A172 (cell line): Measurements from ENCODE around the gene KRTAP10-10. TPM values are rescaled to one million over a fixed set of nuclear protein-coding genes. Genes with fewer than 3 reads are reported as not detected.
"Not testable (repeated sequence)": the region's sequence is repeated elsewhere in the genome, so short reads cannot be mapped to it uniquely, and the experiment has no call there.

Experiments
- DNase-seq: peaks from one replicate; pipeline ENCODE4 v3.0.0-alpha.2; 2015; ENCODE audit warnings: low spot score
- total RNA-seq: library from RNA; depleted of rRNA; stranded (reverse); fragments of >200 nt; shearing (Covaris generic); gene quantifications from 2 replicates; pipeline ENCODE4 v1.2.3, GENCODE V29; 2014; rRNA removed

The KRTAP10-10 gene
- total RNA-seq, 1 experiment from 2014 or later = not detected

GRCh38 chr21:44681861-44682579 is 44.9 kb downstream of the KRTAP10-10 start, which contains the start of gene KRTAP12-1:
TSS of gene KRTAP12-1 (minus strand) at chr21:44682163. CDS start at chr21:44682123, 40 bp downstream.
- DNase-seq = no peak

GRCh38 chr21:44682580-44683151 is 45.5 kb downstream of the KRTAP10-10 start:
- DNase-seq = no peak

- no peak for DNase-seq
Observed at GRCh38 chr21:44684077-44684476, 46.9 kb downstream of the KRTAP10-10 start.

- no peak for DNase-seq
Observed at GRCh38 chr21:44684483-44684882, 47.3 kb downstream of the KRTAP10-10 start.

GRCh38 chr21:44685050-44685449 is 47.9 kb downstream of the KRTAP10-10 start:
- not testable (repeated sequence) for DNase-seq

- no peak for DNase-seq
Observed at GRCh38 chr21:44686000-44686781, 49.0 kb downstream of the KRTAP10-10 start.

GRCh38 chr21:44686843-44687561 is 49.8 kb downstream of the KRTAP10-10 start:
- no peak for DNase-seq

- DNase-seq = no peak
Observed at GRCh38 chr21:44687671-44688070, 50.5 kb downstream of the KRTAP10-10 start.

Other genes starting within 250 kb of the KRTAP10-10 start
- 0.50 and 1.5 TPM in 2 replicates for gene LRRC3, start 181.8 kb upstream of the KRTAP10-10 start, total RNA-seq
- not detected in 2 replicates for gene KRTAP10-1, start 97.2 kb upstream of the KRTAP10-10 start, total RNA-seq
- not detected in 2 replicates for gene KRTAP10-2, start 85.9 kb upstream of the KRTAP10-10 start, total RNA-seq
- not detected in 2 replicates for gene KRTAP10-3, start 78.6 kb upstream of the KRTAP10-10 start, total RNA-seq
- gene KRTAP10-4, start 63.6 kb upstream of the KRTAP10-10 start, total RNA-seq = not detected in 2 replicates
- gene KRTAP10-5, start 56.8 kb upstream of the KRTAP10-10 start, total RNA-seq = not detected in 2 replicates
- not detected in 2 replicates for gene KRTAP10-6, start 44.9 kb upstream of the KRTAP10-10 start, total RNA-seq
- gene KRTAP10-7, start 36.8 kb upstream of the KRTAP10-10 start, total RNA-seq = not detected in 2 replicates
- not detected in 2 replicates for gene KRTAP10-8, start 25.3 kb upstream of the KRTAP10-10 start, total RNA-seq
- gene KRTAP10-9, start 10.3 kb upstream of the KRTAP10-10 start, total RNA-seq = not detected in 2 replicates
- gene KRTAP10-11, start 9.1 kb downstream of the KRTAP10-10 start, total RNA-seq = not detected in 2 replicates
- gene KRTAP12-4, start 17.3 kb downstream of the KRTAP10-10 start, total RNA-seq = not detected in 2 replicates
- not detected in 2 replicates for gene KRTAP12-3, start 20.6 kb downstream of the KRTAP10-10 start, total RNA-seq
- gene KRTAP12-2, start 29.6 kb downstream of the KRTAP10-10 start, total RNA-seq = not detected in 2 replicates
- not detected in 2 replicates for gene KRTAP12-1, start 44.8 kb downstream of the KRTAP10-10 start, total RNA-seq
- not detected in 2 replicates for gene KRTAP10-12, start 59.8 kb downstream of the KRTAP10-10 start, total RNA-seq
- gene TSPEAR, start 74.2 kb downstream of the KRTAP10-10 start, total RNA-seq = 0.17 TPM in 1 of 2 replicates, not detected in the other
- gene UBE2G2, start 164.5 kb downstream of the KRTAP10-10 start, total RNA-seq = 53.1 and 68.3 TPM in 2 replicates
- gene SUMO3, start 180.7 kb downstream of the KRTAP10-10 start, total RNA-seq = 118 and 140 TPM in 2 replicates
- 637 and 713 TPM in 2 replicates for gene PTTG1IP, start 236.3 kb downstream of the KRTAP10-10 start, total RNA-seq